ENCODE measurements around the gene PNMA8A.

- no peak for TF ChIP-seq CTCF (IDR thresholded peaks at IDR 0.05)
- TF ChIP-seq EZH2 (IDR thresholded peaks at IDR 0.05; ENCODE audit: borderline replicate concordance, insufficient read depth, low read depth, low read length, poor library complexity, severe bottlenecking) = no peak
These were observed 43.8 kb downstream of the PNMA8A start for GRCh38 chr19:46427518-46428045.

Data from B cell (primary cell).